MCF 10A (cell line): ENCODE measurements around the gene SLC51B. TPM values are rescaled to one million over a fixed set of nuclear protein-coding genes. Genes with fewer than 3 reads are reported as not detected.
"Not testable (repeated sequence)": the region's sequence is repeated elsewhere in the genome, so short reads cannot be mapped to it uniquely, and the experiment has no call there.

Experiments
- BruUV-seq: library from RNA; stranded (reverse); fragments of 400-500 nt; replicated peaks from 2 replicates; lab custom pipeline; 2021; lab: Mats Ljungman, UMichigan
- CTCF ChIA-PET: fragments of 300-600 bp; sonication (Branson Sonifier 250); formaldehyde crosslinking; extraction: SDS; loops from one replicate; lab custom pipeline; 2021; ENCODE audit warnings: antibody characterized with exemption, inconsistent platforms; lab: Yijun Ruan, JAX
- POLR2A ChIA-PET: fragments of 300-600, 350-650 bp; sonication (Branson Sonifier 250); formaldehyde crosslinking; extraction: SDS; loops from one replicate; lab custom pipeline; 2020; ENCODE audit warnings: antibody characterized with exemption, inconsistent platforms; lab: Yijun Ruan, JAX
- DNase-seq: peaks from one replicate; pipeline ENCODE4 v3.0.0-alpha.2; 2018; ENCODE audit not compliant: unreplicated experiment
- H3K27ac Mint-ChIP-seq: one replicate; pipeline ENCODE4 v1.8.0; 2022; ENCODE audit warnings: mild to moderate bottlenecking, low read depth, mixed read lengths; ENCODE audit not compliant: unreplicated experiment
- H3K27me3 Mint-ChIP-seq: one replicate; pipeline ENCODE4 v1.8.0; 2022; ENCODE audit warnings: mixed read lengths; ENCODE audit not compliant: insufficient read depth, unreplicated experiment
- H3K36me3 Mint-ChIP-seq: one replicate; pipeline ENCODE4 v1.8.0; 2022; ENCODE audit warnings: mild to moderate bottlenecking, moderate library complexity, mixed read lengths; ENCODE audit not compliant: insufficient read depth, unreplicated experiment
- H3K4me1 Mint-ChIP-seq: one replicate; pipeline ENCODE4 v1.8.0; 2022; ENCODE audit warnings: mixed read lengths; ENCODE audit not compliant: insufficient read depth, unreplicated experiment
- H3K4me3 Mint-ChIP-seq: one replicate; pipeline ENCODE4 v1.8.0; 2022; ENCODE audit warnings: mild to moderate bottlenecking, moderate library complexity, mixed read lengths; ENCODE audit not compliant: unreplicated experiment
- H3K9me3 Mint-ChIP-seq: one replicate; pipeline ENCODE4 v1.8.0; 2022; ENCODE audit warnings: mixed read lengths; ENCODE audit not compliant: unreplicated experiment
- CTCF ChIP-seq: fragments of 200-600 bp; IDR thresholded peaks from one replicate; pipeline ENCODE4 v1.8.0; 2022; ENCODE audit warnings: antibody characterized with exemption, mild to moderate bottlenecking; ENCODE audit not compliant: unreplicated experiment
- intact Hi-C: fragments of 100-400 bp; cut with micrococcal nuclease; formaldehyde crosslinking; loops from 2 replicates; pipeline ENCODE4 v1.14.1; 2022
- total RNA-seq: library from RNA; stranded (reverse); gene quantifications from 2 replicates; pipeline ENCODE4 v1.2.3, GENCODE V29; 2022

The SLC51B gene
- total RNA-seq, 1 experiment from 2014 or later = not detected

- intact Hi-C loops = no loop called here
- ChIA-PET CTCF (no interaction called here), POLR2A (no interaction called here)
- Mint-ChIP-seq H3K4me3 (no peak overlapping the region), H3K36me3 (no peaks in the 10 kb centered on the region), H3K9me3 (no peaks in the 10 kb centered on the region), H3K27me3 (peaks cover 17% of the 10 kb centered on the region), H3K4me1 (peaks cover 5% of the 10 kb centered on the region), H3K27ac (no peak overlapping the region)
- BruUV-seq = no TSS peak
- DNase-seq = no peak
- TF ChIP-seq CTCF = no peak
Observed at GRCh38 chr15:65072027-65072426, 26.8 kb downstream of the SLC51B start.

DNA sequence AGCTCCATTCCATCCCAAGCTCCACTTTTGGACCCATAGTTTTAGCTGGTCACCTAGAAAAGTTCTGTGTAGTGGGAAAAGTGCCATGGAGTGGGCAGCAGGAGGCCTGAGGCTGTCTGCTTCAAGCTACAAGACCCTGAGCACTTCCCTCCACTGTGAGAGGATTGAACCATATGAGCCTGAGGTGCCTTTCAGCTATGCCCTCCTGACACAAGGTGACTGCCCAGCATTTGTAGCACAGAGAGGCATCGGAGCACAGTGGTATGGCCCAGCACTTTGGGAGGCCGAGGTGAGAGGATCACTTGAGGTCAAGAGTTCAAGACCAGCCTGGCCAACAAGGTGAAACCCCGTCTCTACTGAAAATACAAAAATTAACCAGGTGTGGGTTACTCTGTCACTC lies 27.4 kb downstream of the SLC51B start:
- Mint-ChIP-seq H3K9me3 (no peaks in the 10 kb centered on the region), H3K27me3 (peaks cover 11% of the 10 kb centered on the region), H3K36me3 (no peaks in the 10 kb centered on the region), H3K4me3 (no peak overlapping the region), H3K4me1 (no peaks in the 10 kb centered on the region), H3K27ac (no peak overlapping the region)
- CTCF ChIA-PET = no interaction called here
- intact Hi-C loops = no loop called here
- no peak for TF ChIP-seq CTCF
- POLR2A ChIA-PET = no interaction called here
- DNase-seq = no peak
- BruUV-seq = no TSS peak

- BruUV-seq, CTCF ChIA-PET, H3K9me3 Mint-ChIP-seq, H3K27me3 Mint-ChIP-seq, H3K4me1 Mint-ChIP-seq, DNase-seq, intact Hi-C loops, H3K36me3 Mint-ChIP-seq, H3K4me3 Mint-ChIP-seq, POLR2A ChIA-PET, H3K27ac Mint-ChIP-seq: not testable (repeated sequence)
Observed at GRCh38 chr15:65074946-65075345, 29.8 kb downstream of the SLC51B start.

DNA sequence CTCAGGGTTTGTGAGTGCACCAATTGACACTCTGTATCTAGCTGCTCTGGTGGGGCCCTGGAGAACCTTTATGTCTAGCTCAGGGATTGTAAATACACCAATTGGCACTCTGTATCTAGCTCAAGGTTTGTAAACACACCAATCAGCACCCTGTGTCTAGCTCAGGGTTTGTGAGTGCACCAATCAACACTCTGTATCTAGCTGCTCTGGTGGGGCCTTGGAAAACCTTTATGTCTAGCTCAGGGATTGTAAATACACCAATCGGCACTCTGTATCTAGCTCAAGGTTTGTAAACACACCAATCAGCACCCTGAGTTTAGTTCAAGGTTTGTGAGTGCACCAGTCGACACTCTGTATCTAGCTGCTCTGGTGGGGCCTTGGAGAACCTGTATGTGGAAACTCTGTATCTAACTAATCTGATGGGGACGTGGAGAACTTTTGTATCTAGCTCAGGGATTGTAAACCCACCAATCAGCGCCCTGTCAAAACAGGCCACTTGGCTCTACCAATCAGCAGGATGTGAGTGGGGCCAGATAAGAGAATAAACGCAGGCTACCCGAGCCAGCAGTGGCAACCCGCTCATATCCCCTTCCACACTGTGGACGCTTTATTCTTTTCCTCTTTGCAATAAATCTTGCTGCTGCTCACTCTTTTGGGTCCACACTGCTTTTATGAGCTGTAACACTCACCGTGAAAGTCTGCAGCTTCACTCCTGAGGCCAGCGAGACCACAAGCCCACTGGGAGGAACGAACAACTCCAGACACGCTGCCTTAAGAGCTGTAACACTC lies 30.6 kb downstream of the SLC51B start:
- H3K27ac Mint-ChIP-seq, H3K4me3 Mint-ChIP-seq, H3K4me1 Mint-ChIP-seq, H3K9me3 Mint-ChIP-seq, POLR2A ChIA-PET, H3K27me3 Mint-ChIP-seq, DNase-seq, H3K36me3 Mint-ChIP-seq, intact Hi-C loops, BruUV-seq: not testable (repeated sequence)
- CTCF ChIA-PET = interaction anchor here (0.6 kb wide), 1 partner anchor 8 kb away, joined by 4 read pairs; the partner anchor contains the start of gene RASL12

DNA sequence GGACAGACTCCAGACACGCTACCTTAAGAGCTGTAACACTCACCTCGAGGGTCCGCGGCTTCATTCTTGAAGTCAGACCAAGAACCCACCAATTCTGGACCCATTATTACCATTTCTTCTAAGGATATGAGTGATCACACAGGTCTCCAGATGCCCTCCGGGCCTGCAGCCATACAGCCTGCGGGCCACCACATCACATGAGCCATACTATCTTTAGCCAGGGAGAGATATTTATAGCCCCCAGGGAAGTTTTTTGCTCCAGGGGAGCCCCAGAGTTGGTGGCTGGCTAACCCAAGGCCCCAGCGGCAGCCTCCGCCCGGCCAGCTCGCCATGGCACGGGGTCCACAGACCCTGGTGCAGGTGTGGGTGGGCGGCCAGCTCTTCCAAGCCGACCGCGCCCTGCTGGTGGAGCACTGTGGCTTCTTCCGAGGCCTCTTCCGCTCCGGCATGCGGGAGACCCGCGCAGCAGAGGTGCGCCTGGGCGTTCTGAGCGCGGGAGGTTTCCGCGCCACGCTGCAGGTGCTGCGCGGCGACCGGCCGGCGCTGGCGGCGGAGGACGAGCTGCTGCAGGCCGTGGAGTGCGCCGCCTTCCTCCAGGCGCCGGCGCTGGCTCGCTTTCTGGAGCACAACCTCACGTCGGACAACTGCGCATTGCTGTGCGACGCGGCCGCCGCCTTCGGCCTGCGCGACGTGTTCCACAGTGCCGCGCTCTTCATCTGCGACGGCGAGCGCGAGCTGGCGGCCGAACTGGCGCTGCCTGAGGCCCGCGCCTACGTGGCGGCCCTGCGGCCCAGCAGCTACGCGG lies 31.5 kb downstream of the SLC51B start, which contains the start of gene KBTBD13:
TSS of gene KBTBD13 (plus strand) at position 261 of the 805 bp plus-strand sequence. CDS start at position 331, 70 bp downstream.
- no peaks in the 10 kb centered on the region for H3K9me3 Mint-ChIP-seq
- ChIA-PET POLR2A (no interaction called here), CTCF (interaction anchor here (0.6 kb wide), 1 partner anchor 9 kb away, joined by 4 read pairs; the partner anchor contains the start of gene RASL12)
- H3K27ac Mint-ChIP-seq = no peak within 1 kb of the TSS
- DNase-seq = no peak
- H3K36me3 Mint-ChIP-seq = no peaks in the 10 kb centered on the region
- no peak within 1 kb of the TSS for H3K4me3 Mint-ChIP-seq
- no peak for TF ChIP-seq CTCF
- no peaks in the 10 kb centered on the region for H3K4me1 Mint-ChIP-seq
- no TSS peak for BruUV-seq
- intact Hi-C loops = no loop called here
- H3K27me3 Mint-ChIP-seq = no peaks in the 10 kb centered on the region
